T-helper 1 cell treated with Interleukin-12 subunit alpha and Interleukin-12 subunit beta and Interleukin-4 antibody, amounts not matched to agents 30 μg/mL and 1 μg/mL, for 36 hours (primary cell): ENCODE measurements around the gene GALNT9.

Experiments used
- H3K27ac Mint-ChIP-seq: one replicate; pipeline ENCODE4 v1.8.0; 2021; ENCODE audit warnings: mild to moderate bottlenecking, mixed read lengths
- H3K27me3 Mint-ChIP-seq: one replicate; pipeline ENCODE4 v1.8.0; 2021; ENCODE audit warnings: low read depth, mixed read lengths
- H3K36me3 Mint-ChIP-seq: one replicate; pipeline ENCODE4 v1.8.0; 2021; ENCODE audit warnings: low read depth, mixed read lengths
- H3K4me1 Mint-ChIP-seq: one replicate; pipeline ENCODE4 v1.8.0; 2021; ENCODE audit warnings: low read depth, mixed read lengths
- H3K4me3 Mint-ChIP-seq: one replicate; pipeline ENCODE4 v1.8.0; 2021; ENCODE audit warnings: mild to moderate bottlenecking, moderate library complexity, mixed read lengths
- H3K9me3 Mint-ChIP-seq: one replicate; pipeline ENCODE4 v1.8.0; 2021; ENCODE audit warnings: mixed read lengths

GALNT9 gene

GRCh38 chr12:132292328-132293319 is 36.8 kb downstream of the GALNT9 start:
- Mint-ChIP-seq H3K27me3 (no peaks in the 10 kb centered on the region), H3K4me1 (no peaks in the 10 kb centered on the region), H3K4me3 (no peak overlapping the region), H3K36me3 (no peaks in the 10 kb centered on the region), H3K27ac (no peak overlapping the region), H3K9me3 (peaks cover 5% of the 10 kb centered on the region)

- no peaks in the 10 kb centered on the region for H3K27me3 Mint-ChIP-seq
- no peaks in the 10 kb centered on the region for H3K4me1 Mint-ChIP-seq
- H3K36me3 Mint-ChIP-seq = no peaks in the 10 kb centered on the region
- H3K27ac Mint-ChIP-seq = no peak overlapping the region
- peaks cover 5% of the 10 kb centered on the region for H3K9me3 Mint-ChIP-seq
- H3K4me3 Mint-ChIP-seq = no peak overlapping the region
These were observed 37.8 kb downstream of the GALNT9 start for GRCh38 chr12:132291402-132292175.

GRCh38 chr12:132290203-132290540 is 39.2 kb downstream of the GALNT9 start:
- H3K9me3 Mint-ChIP-seq = peaks cover 5% of the 10 kb centered on the region
- H3K27me3 Mint-ChIP-seq = peaks cover 5% of the 10 kb centered on the region
- H3K4me3 Mint-ChIP-seq = no peak overlapping the region
- H3K4me1 Mint-ChIP-seq = peaks cover 2% of the 10 kb centered on the region
- H3K36me3 Mint-ChIP-seq = no peaks in the 10 kb centered on the region
- H3K27ac Mint-ChIP-seq = no peak overlapping the region

GRCh38 chr12:132289356-132290202 is 39.8 kb downstream of the GALNT9 start:
- H3K27me3 Mint-ChIP-seq = peaks cover 5% of the 10 kb centered on the region
- H3K36me3 Mint-ChIP-seq = no peaks in the 10 kb centered on the region
- no peak overlapping the region for H3K4me3 Mint-ChIP-seq
- H3K9me3 Mint-ChIP-seq = peaks cover 5% of the 10 kb centered on the region
- no peak overlapping the region for H3K27ac Mint-ChIP-seq
- H3K4me1 Mint-ChIP-seq = peaks cover 2% of the 10 kb centered on the region

GRCh38 chr12:132288516-132289215 is 40.7 kb downstream of the GALNT9 start:
- Mint-ChIP-seq H3K4me3 (no peak overlapping the region), H3K27ac (no peak overlapping the region), H3K9me3 (peaks cover 5% of the 10 kb centered on the region), H3K27me3 (peaks cover 11% of the 10 kb centered on the region), H3K36me3 (no peaks in the 10 kb centered on the region), H3K4me1 (peaks cover 2% of the 10 kb centered on the region)

- Mint-ChIP-seq H3K4me1 (peaks cover 2% of the 10 kb centered on the region), H3K36me3 (no peaks in the 10 kb centered on the region), H3K27me3 (peaks cover 11% of the 10 kb centered on the region), H3K9me3 (peaks cover 5% of the 10 kb centered on the region), H3K27ac (no peak overlapping the region), H3K4me3 (no peak overlapping the region)
These were observed 41.8 kb downstream of the GALNT9 start for GRCh38 chr12:132287391-132288238.

- Mint-ChIP-seq H3K4me1 (peaks cover 2% of the 10 kb centered on the region), H3K36me3 (no peaks in the 10 kb centered on the region), H3K9me3 (peaks cover 1% of the 10 kb centered on the region), H3K4me3 (no peak overlapping the region), H3K27ac (no peak overlapping the region), H3K27me3 (peaks cover 11% of the 10 kb centered on the region)
These were observed 42.5 kb downstream of the GALNT9 start for GRCh38 chr12:132286912-132287311.

GRCh38 chr12:132285991-132286681 is 43.3 kb downstream of the GALNT9 start:
- Mint-ChIP-seq H3K9me3 (no peaks in the 10 kb centered on the region), H3K36me3 (no peaks in the 10 kb centered on the region), H3K4me1 (peaks cover 2% of the 10 kb centered on the region), H3K27ac (no peak overlapping the region), H3K4me3 (no peak overlapping the region), H3K27me3 (peaks cover 11% of the 10 kb centered on the region)

- Mint-ChIP-seq H3K36me3 (no peaks in the 10 kb centered on the region), H3K27ac (no peak overlapping the region), H3K27me3 (peaks cover 11% of the 10 kb centered on the region), H3K4me1 (peaks cover 2% of the 10 kb centered on the region), H3K9me3 (no peaks in the 10 kb centered on the region), H3K4me3 (no peak overlapping the region)
These were observed 44.3 kb downstream of the GALNT9 start for GRCh38 chr12:132284827-132285741.

- Mint-ChIP-seq H3K27ac (no peak overlapping the region), H3K4me1 (peaks cover 2% of the 10 kb centered on the region), H3K9me3 (no peaks in the 10 kb centered on the region), H3K27me3 (peaks cover 11% of the 10 kb centered on the region), H3K36me3 (no peaks in the 10 kb centered on the region), H3K4me3 (no peak overlapping the region)
These were observed 45.1 kb downstream of the GALNT9 start for GRCh38 chr12:132284071-132284826.

- no peak overlapping the region for H3K4me3 Mint-ChIP-seq
- H3K4me1 Mint-ChIP-seq = peaks cover 2% of the 10 kb centered on the region
- H3K9me3 Mint-ChIP-seq = no peaks in the 10 kb centered on the region
- no peak overlapping the region for H3K27ac Mint-ChIP-seq
- H3K36me3 Mint-ChIP-seq = no peaks in the 10 kb centered on the region
- peaks cover 11% of the 10 kb centered on the region for H3K27me3 Mint-ChIP-seq
These were observed 46.2 kb downstream of the GALNT9 start for GRCh38 chr12:132282950-132283771.
